SK-N-MC (cell line): ENCODE measurements around the gene ALOXE3.

Source experiments
- EZH2 ChIP-seq: fragments of 200-600 bp; sonication (generic); IDR thresholded peaks from one replicate; pipeline ENCODE4 v1.6.1; 2017; ENCODE audit warnings: antibody characterized with exemption
- FOXP2 ChIP-seq: optimal IDR thresholded peaks from 2 replicates; pipeline ENCODE3; 2011; ENCODE audit warnings: mild to moderate bottlenecking, moderate library complexity; ENCODE audit not compliant: insufficient read depth; ENCODE audit errors: extremely low read length, control extremely low read depth
- POLR2AphosphoS5 ChIP-seq: IDR thresholded peaks from 2 replicates; pipeline ENCODE4 v1.6.1; 2012; ENCODE audit warnings: mild to moderate bottlenecking, low read depth, low read length, borderline replicate concordance

- no peak for TF ChIP-seq POLR2AphosphoS5
- TF ChIP-seq EZH2: no peak
- no peak for TF ChIP-seq FOXP2
These were observed 3.5 kb upstream of the ALOXE3 start for GRCh38 chr17:8121681-8122421.
